SHP77 treated with DMSO at 0.1 percent for 48 hours (cell line): Measurements from ENCODE around the gene MBNL2.

Experiments
- DNase-seq: peaks from one replicate; lab custom pipeline; 2025; lab: John Stamatoyannopoulos, UW

Gene MBNL2

DNA sequence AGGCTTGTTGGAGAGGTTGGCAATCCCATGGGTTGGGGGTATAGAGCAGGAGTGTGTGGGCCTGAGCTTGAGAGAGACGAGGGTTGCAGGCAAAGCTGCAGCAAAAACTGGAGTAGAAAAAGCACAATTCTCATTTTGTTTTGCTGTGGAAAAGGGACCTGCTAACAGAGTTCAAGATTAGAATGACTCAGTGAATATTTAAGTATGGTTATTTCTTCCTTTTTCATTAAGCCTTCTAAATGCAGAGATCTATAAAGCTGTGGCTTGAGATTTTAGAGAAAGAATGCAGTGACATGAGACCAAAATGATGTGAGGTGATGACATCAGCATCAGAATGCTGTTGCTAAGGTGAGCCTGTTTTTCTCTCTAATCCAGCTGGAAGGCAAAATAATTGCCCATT, 10.8 kb upstream of the MBNL2 start:
- DNase-seq, result no peak

DNA sequence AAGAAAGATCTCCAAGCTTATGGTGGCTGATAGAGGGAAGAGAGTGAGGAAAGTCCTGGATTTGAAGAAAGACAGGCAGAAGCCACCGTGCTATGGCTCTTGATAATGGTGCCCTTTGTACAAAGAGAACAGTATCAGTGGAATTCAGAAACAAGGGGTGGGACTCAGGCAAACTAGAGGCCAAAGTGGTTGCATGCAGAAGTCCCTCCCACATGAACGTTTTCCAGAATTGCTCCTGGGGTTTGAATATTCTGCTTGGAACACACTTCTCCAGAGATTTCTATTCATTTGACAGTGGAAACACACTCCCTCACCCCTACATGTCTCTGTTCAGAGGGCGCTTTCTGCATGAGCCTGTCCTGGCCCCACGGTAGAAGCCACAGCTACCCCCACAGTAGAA, 10.1 kb upstream of the MBNL2 start:
- DNase-seq, result no peak

DNA sequence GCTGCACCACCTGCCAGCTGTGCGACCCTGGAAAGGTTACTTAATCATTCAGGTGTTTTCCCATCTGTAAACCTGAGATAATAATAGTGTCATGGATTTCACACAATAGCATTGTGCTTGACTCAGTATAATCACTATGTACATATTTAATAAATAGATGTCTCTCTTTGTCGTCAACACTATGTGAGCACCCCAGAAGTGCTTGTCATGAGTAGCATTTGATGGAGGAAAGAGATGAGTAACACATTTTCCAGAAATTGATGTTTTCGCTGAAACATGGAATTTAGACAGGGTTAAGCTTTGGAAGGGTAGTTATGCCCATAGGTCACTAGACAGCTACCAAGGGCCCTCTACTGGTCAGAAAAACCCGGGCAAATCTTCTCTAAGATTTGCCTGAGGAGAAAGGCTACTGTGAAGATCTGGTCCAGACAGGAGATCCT, 9.5 kb upstream of the MBNL2 start:
- DNase-seq, result peak; percentile 63

DNA sequence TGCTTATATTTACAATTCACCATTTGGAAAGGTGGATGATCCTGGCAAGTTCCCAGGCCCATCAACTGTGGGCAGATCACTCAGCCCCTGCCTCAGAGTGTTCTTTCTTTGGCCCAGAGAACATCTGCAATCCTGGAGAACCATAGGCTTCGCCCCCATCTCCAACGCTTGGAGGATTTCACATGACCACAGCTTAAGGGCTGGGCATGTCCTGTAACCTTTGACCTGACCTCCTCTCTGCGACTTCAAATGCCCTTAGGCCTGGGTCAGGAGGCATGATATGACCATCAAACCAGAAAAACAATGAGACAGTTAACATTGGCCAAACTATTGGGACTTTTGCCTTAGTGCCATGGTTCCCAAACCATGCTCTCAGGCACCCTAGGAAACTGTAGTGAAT, 7.2 kb upstream of the MBNL2 start:
- no peak for DNase-seq

DNA sequence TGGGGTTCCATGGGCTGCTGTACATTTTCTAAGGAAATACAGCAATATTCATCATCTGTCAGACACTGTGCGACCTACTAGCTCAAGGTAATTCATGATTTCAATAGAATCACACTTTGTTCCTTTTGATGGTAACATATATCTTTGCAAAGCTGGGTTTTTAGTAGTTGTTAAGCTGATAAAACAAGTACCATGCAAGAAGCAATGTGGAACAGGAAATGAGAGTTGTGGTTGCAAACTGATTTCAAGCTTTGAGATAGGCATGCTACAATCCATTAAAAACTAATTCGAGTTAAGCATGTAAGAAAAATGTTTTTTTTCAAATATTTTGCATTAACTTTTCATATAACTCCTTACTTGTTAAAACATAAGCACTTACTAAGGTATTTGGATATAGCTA, 6.8 kb upstream of the MBNL2 start:
- no peak for DNase-seq

DNA sequence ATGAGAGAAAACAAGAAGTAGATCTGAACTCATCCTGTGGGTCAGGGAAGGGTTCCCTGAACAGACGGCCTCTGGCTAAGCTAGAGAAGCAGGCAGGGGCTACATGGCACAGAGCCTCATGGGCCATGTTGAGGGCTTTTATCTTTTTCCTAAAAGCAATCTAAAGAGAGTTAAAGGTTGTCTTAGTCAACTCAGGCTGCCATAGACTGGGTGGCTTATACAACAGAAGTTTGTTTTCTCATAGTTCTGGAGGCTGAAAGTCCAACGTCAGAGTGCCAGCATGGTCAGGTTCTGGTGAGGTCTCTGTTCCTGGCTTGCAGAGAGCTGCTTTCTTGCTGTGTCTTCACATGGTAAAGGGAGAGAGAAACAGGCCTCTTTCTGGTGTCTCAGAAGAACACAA, 2.9 kb upstream of the MBNL2 start:
- DNase-seq, result no peak

DNA sequence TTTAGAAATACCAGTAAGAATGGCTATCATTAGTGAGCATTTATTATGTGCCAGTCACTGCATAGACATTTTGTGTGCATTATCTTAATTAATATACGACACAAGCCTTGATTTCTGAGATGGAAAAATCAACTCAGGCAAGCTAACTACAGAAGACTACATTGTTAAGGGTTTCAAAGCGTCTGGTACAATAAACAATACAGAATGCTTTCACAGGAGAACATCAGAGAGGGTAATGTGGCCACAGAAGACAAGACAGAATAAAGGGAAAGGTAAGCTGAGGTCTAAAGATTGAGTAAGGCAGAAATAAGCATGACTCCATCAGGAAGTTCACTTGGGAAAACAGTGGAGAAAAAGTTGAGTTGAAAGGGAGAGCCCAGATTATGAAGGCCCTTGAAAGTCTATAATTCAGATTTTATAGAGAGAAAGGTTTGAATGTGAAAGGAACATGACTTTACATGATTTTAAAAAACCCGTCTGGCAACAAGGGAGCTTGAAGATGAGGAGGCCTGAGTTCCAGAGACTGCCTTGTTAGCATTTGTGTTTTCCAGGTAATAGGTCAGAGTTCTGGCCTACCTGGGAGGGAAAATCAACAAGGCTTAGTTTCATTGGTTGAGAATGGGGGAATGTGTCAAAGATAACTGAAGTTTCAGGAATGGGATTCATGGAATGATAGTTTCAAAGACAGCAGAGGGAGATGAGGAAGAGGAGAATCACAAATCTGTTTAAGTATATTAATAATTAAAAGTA, 1.8 kb upstream of the MBNL2 start:
- no peak for DNase-seq

DNA sequence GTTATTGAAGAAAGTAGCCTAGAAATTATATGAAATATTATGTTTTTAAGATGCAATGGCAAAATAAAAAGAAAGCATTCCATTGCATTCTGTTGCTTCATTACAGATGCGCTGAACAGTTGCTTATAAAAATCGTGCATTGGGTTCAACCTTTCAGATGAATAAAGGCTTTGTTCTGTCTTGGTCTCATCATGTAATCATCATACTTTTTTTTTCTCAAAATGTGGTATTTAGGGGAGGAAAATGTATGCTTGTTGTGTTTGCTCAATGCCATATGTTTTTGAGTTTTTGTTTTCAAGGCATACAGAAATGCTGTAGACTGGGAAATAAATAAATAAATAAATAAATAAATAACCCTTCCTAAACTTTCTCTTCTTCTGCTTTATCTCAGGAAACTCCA, 1.1 kb upstream of the MBNL2 start:
- DNase-seq, result no peak

DNA sequence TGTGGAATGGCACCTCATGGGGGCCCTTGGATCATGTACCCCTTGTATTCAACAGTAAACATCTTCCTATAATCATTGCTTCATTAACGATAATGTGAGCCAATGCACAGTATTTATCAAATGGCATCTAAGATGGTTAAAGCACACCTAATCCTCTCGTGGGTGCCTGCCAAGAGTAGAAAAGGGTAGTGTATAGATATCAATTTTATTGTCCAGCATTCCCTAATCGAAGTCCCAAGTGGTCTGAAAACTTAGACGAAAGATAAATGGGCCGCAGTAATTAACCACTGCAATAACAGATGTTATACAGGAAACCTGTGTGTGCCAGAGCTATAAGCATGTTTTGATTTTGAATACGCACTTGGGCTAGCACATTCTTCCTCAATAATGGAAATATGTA, 667 bp upstream of the MBNL2 start:
- DNase-seq, result peak; percentile 68

DNA sequence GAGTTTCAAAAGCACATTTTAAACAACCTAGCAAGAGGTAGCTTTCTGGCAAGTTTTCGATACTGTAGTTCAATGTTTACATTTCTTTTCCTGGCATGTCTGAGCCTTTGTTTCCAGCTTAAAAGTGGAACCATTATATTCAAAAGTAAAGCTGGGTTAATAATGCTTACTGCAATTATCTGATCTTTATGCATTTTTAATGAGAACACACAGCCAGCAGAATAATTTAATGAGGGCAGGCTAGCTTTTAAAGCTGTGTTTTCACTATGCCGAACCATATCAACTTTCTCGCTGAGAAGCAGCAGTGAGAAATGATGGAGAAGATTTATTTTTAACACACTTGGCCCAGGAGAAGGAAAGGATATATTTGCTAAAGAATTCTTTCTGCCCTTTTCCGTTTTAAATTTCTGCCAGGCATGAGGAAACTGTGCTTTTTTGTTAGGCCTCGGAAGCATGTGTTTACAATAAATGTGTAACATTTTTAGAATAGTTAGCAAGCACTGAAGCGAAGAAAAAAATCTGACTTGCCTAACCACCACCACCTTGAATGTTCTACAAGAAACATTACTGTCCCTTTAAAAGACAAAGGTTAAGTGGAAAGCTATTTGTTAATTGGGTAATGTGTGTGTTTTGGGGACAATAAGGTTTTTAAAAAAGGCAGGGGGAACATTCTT, 1.0 kb downstream of the MBNL2 start:
- DNase-seq, result no peak

DNA sequence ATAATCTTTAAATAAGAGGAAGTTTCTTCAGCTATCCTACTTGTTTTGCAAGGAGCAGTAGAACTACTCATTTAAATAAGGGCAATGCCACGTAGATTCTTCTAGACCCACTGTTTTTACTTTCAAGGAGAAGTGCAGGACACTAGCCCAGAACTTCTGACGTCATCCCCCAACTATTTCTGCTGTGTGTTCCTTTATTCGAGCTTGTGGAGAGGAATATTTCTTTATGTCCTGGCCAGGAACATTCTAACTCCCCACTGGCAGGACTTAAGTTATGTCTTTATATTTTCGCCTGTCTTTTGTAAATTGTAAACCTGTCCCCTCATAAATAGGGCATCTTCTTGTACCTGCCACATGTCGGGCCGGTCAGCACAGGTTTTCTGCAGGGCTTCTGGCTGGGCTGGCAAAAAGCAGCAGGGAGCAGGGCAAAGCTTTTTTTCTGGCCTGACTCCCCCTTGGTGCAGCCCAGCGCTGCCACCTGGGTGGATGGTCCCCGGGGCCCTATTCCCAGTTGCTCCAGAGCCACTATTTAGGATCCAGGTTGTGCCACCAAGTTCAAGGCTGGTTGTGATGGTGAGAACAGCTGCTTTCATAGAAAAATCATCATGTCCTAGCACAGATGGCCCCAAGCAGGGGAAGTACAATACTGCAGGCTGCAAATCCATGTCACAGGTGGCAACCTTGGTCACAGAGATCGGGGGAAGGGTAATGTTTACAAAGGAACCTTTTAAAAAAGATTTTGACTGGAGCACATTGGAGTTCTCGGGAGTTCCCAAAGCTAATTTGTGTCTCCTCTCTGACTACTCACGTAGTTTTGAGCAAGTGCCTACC, 1.8 kb downstream of the MBNL2 start:
- peak; percentile 70 for DNase-seq

DNA sequence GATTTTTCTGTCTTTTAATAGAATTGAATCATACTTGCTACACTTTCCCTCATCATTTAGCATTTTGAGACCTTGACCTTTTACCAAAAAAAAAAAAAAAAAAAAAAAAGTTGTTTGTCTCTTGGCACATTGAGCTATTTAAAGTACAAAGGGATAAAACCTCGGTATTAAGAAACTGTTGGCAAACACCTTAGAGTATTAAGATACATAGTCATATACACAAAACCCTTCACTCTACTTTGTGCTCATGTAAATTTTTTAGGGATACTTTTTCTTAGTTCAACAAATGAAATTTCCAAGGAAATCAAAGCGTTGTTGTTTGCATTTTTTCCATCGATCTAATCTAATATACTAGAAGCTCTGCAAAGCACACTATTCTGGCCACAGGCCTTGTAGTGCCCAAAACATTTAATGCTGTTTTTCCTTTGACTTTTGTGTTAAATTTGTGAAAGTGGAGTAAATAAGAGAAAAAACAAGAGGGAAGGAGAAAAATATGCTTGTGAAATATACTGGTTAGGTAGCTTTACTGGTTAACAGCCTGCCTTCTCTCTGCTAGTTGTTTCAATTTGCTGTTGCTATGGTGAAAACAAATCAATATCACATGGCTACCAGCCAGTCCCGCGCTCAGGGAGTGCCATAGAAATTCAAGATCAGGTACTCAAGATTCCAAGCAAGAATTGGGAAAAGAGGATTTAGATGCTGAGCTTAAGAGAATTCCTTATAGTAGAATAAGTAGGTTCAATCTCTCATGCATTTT, 2.6 kb downstream of the MBNL2 start:
- DNase-seq, result peak; percentile 69

DNA sequence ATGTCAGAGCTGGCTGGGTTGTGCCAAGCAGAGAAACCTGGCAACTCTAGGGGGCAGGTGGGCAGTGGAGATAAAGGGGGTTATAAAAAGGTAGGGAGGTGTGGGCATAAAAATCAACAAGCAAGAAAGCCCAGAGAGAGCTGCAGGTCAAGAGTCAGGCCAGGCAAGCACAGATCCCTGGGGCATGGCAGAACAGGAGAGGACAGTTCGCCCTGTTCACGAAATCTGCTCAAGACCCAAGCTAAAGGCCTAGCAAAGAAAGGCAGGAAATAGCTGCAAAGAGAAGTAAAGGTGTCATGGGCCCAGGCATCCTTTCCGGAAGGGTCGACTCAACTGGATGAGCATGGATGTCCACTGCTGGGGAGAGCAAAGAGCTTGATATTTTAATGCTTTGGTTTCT, 3.4 kb downstream of the MBNL2 start:
- DNase-seq, result no peak

DNA sequence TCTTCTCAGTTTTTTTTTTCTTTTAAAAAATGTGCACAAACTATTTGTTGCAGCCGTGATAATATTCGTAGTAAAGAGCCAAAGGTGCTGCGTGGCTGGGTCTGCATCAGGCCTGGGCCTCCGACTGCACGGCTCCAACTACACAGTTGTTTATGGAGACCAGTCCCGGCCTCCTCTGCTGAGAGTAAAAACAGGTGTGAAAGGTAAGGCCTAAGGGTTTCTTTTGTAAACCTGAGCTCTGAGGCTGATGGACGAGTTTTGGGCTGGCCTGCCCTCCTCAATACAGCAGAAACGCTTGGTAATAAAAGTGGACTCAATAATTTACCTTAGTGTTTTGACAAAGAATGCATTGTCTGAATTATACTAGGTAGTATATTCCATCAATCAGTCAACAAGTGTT, 3.9 kb downstream of the MBNL2 start:
- no peak for DNase-seq

DNA sequence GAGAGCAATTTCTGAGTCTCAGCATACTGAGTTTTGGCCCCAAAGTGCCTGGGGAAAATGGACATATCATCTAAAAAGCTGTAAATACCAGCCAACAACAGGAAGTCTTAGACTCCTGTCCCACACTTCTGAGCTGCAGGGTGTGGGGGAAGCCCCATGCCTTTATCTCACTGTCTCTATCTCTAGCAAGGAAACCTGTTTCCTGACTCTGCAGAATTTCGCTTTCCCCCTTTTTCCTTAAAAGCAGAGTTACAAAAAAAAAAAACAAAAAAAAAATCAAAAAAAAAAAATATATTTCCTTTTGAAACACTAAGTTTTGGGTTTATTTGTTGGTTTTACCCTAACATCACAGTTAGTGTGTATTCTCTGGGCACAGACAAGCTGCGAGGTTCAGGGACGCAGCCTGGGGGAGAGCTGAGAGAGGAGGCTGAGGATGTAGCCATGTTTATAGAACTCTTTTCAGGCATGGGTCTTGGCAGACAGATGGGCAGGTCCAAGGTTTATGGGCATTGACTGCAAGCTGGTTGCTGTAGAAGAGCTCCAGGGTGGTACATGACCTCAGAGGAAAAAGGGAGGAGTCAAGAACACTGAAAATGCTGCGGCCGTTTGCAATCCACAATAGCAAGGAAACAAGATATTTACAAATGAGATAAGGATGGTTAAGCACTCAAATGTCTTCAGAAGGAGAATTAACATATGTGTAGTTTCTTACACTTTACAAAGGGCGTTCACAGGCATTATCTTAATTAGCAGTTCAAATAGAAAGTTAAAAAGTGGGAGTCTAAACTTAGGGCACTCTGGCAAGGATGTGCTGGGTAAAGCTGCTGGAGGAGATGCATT, 4.9 kb downstream of the MBNL2 start:
- no peak for DNase-seq

DNA sequence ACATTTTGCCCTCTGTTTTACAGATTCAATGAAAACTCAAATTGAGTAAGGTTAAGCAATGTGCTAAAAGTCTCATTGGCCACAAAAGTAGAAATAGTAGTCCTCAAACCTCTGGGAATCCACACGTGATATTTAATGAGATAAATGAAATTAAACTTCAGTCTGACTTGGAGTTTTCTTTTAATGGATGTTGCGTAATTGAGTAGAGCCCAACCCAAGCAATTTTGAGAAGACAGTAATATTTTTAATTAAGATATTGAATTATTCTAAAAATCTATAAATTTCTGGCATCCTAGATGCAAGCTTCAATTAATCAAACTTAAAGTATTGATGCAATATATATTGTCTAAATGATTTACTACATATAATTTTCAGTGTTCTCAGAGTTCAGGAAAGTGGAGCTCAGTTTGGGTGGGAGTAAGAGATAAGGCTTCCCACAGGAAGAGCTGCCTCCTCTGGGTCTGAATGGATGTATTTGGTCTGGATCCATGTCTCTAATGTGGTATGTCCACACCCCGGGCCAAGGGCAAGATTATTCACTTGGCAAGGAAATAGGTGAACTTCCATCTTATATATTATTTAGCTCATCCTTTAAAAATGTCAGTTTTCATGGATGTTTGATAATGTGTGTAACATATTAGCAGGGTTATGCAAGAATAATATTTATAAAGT, 6.9 kb downstream of the MBNL2 start:
- no peak for DNase-seq

DNA sequence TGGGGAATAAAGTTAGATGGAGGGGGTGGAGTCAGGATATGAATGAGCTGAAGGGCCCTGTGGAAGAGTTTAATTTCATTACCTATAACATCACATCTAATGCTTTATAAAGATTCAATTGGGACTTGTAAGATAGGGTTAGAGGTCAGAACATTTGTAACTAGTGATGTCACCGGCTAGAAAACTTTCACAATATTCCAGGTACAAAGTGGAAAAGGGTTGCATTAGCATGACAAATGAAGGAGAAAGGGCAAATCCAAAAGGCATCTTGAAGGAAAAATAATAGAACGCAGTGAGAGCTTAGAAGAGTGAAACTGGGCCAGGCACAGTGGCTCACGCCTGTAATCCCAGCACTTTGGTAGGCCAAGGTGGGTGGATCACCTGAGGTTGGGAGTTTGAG, 7.6 kb downstream of the MBNL2 start:
- no peak for DNase-seq

DNA sequence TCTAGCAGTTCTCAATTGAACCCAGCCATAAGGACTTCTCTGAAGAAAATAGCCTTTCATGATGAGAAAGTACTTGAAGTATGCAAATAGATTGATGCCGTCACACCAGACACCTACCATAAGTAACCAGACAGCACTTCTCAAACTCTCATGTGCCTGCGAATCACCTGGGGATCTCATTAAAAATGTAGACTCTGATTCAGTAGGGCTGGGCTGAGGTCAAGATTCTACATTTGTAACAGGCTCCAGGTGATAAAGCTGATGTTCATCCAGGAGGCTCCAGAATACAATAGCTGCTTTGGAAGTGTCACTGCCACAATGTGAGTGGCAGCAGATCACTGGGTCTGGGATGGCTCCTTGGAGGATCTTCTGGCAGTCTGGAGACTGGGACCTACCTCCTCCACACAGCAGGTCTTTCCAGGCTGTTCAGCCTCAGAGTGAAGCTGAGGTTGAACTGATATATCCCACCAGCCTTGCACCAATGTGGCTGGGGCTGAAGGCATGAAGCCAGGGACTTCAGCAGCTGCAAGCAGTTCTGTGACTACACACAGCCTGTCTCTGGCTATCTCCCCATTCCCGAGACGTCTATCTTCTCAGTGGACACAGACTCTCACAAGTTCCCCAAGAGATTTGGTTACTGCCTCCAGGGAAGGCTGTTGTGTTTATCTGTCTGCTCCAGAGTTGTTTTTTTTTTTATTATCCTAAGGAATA, 9.1 kb downstream of the MBNL2 start:
- no peak for DNase-seq

DNA sequence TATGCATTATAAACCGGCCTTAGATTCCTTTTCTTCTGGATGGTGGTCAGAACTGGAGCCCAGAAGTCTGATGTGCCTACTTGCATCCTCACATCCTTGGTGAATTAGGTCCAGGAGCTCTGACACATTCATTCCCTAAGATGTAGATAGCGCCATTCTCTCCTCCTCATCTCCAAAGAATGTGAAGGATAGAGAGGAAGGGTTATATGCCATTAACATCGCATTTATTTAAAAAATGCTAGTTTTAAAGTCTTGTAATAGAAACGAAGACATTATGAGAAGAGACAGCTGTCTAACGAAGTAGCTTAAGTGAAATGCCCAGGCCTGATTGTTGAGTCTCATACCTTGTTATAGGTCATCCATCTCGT, 9.7 kb downstream of the MBNL2 start:
- DNase-seq, result no peak

DNA sequence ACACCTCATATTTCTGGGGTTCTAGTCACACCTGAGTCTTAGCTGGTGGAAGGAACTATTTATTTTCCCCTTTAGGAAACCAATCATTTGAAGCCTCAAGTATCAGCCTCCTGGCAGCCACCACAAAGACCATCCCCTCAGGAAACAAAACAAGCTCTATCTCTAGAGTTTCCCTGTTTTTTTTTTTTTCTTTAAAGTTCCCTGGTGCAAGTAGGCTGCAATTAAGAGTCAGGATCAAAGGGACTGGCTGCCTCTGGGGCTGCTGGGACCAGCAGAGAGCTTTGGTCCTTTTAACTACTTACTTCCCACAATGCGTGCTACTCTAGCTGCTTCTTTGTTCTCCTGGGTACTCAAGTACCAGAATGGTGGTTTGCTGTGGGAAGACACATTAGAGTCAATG, 11.4 kb downstream of the MBNL2 start:
- no peak for DNase-seq
